HG03139 (cell line): ENCODE results near the gene SLC9A2.

ENCODE experiments used
- ATAC-seq: cut with Tn5 transposase; IDR thresholded peaks from one replicate; pipeline ENCODE4 v1.9.1; 2021; ENCODE audit not compliant: unreplicated experiment

SLC9A2 gene

DNA sequence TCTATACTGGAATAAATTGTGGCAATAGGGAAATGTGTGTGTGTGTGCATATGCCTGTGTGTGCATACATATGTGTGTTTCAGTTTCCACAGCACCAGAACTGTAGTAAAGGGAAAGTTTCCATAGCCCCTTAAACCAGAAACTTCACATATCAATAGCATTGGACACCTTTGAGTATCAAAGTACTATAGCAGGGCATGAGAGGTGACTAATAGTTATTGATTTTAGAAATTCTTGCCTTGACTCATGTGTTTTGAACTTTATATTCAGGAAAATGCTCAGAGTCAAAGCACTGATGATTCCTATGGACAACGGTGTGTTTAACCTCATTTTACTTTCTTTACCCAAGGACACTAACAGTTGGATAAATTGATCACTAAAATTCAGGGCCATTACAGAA, 50.0 kb downstream of the SLC9A2 start:
- no peak for ATAC-seq

- ATAC-seq = no peak
Observed at GRCh38 chr2:102672107-102672776, 52.9 kb downstream of the SLC9A2 start.

DNA sequence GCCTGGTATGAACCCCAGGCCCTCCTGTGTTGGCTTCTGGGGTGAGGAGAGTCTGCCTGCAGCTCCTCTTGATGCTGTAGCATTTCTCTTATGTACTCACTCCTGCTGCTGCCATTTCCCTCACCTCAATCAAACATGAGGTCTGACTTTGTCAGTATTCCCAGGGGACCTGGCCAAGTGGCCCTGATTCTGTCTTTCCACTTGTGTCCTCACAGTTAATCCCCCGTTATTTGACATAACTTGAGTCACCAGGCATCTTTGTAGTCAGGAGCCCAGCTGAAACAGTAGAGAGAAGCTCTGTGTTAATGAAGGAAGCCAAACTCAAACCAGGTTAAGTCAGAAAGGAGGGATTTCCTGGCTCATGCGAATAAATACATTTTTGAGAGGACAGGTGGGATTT, 55.0 kb downstream of the SLC9A2 start:
- no peak for ATAC-seq

- ATAC-seq = no peak
Observed at GRCh38 chr2:102674836-102675235, 55.5 kb downstream of the SLC9A2 start.

DNA sequence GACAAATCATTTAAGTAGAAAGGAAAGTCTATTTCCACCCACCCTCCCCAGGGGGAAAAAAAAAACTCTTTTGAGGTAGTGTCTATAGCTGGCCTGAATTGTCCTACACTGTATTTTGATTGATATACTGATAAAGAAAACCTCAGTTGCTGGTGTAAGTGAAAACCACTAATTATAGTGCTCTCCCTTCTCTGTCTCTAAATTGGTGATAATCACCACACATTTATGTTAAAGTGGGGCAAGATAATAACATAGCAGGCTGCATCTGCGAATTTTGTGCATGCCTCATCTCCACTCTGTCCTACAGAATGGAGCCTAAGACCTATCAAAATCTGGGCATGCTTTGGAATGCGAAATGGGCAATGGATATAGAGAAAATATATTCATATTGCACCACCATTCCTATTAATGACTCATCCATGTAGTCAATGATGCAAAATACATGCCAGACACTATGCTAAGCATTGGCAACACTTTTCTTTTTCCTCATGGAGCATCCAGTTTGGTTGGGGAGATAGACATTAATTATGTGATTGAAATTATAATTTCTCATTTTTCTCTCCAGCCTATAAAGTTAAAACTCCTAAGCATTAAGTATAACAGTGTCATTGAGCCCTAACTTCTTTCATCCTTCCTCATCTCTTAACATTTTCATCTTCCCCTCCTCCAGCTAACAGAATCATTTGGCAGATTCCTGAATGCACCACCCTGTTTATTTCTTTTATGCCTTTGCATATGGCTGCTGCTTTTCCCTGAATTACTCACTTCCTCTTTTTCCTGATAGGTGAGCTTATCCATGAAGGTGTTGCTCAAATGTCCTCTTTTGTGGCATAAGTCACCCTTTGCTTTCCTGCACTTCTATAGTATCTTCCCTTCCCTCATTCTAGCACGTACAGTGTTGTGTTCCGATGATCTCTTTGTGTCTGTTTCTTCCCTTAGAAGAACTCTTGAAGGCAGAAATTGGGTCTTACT, 58.2 kb downstream of the SLC9A2 start:
- ATAC-seq = no peak

- no peak for ATAC-seq
Observed at GRCh38 chr2:102678442-102678841, 59.1 kb downstream of the SLC9A2 start.

GRCh38 chr2:102686479-102687439, 67.4 kb downstream of the SLC9A2 start:
- peak; percentile 88 for ATAC-seq

- ATAC-seq = no peak
Observed at GRCh38 chr2:102690012-102690411, 70.7 kb downstream of the SLC9A2 start.

DNA sequence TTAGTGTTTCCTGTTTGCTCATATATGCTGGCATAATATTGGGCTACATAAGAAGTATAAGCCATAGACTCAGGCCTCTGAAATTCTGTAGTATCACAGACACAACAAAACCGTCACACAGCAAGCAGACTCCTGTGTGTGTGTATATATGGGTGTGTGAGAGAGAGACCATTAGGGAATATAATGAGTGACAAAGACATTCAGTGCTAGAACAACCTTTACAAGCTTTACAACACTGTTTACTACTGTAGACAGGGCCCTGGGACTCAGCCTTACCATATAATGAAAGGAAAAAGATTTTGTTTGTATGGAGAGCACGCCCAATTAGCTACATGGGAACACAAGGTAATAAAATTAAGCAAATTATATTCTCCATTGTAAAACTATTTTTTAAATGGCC, 77.1 kb downstream of the SLC9A2 start:
- no peak for ATAC-seq

DNA sequence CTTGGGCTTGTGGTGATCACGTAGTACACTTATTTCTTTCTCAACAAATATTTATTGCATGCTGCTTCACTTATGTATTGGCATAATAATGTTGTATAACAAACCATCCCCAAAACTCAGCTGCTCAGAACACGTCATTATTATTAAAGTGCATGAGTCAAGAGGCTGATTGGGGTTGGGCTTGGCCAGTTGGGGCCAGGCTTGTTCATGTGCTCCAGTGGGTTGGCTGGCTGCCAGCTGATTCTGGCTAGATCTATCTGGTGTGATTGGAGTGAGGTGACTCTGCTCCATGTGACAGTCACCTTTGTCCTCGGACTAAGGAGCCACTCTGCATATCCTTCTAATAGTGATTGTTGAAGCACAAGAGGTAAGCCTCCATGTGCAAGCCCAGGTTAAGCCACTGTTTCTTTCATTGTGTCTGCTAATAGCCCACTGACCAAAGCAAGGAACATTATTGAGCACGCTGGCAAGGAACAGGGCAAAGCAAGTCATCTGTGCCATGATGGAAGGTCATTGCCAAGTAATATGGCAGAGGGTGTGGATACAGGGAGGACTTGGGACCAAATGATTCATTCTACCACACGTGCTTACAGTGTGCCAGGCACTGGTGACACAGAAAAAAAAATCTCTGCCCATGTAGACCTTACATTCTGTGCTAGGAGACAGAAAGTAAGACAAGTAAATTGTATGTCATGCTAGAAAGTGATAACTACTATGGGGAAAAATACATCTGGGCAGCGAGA, 79.2 kb downstream of the SLC9A2 start:
- no peak for ATAC-seq

- no peak for ATAC-seq
Observed at GRCh38 chr2:102703305-102703704, 84.0 kb downstream of the SLC9A2 start.

- ATAC-seq = no peak
Observed at GRCh38 chr2:102703748-102704147, 84.4 kb downstream of the SLC9A2 start.

- no peak for ATAC-seq
Observed at GRCh38 chr2:102704531-102704930, 85.2 kb downstream of the SLC9A2 start.

- ATAC-seq = no peak
Observed at GRCh38 chr2:102707796-102708695, 88.7 kb downstream of the SLC9A2 start.

DNA sequence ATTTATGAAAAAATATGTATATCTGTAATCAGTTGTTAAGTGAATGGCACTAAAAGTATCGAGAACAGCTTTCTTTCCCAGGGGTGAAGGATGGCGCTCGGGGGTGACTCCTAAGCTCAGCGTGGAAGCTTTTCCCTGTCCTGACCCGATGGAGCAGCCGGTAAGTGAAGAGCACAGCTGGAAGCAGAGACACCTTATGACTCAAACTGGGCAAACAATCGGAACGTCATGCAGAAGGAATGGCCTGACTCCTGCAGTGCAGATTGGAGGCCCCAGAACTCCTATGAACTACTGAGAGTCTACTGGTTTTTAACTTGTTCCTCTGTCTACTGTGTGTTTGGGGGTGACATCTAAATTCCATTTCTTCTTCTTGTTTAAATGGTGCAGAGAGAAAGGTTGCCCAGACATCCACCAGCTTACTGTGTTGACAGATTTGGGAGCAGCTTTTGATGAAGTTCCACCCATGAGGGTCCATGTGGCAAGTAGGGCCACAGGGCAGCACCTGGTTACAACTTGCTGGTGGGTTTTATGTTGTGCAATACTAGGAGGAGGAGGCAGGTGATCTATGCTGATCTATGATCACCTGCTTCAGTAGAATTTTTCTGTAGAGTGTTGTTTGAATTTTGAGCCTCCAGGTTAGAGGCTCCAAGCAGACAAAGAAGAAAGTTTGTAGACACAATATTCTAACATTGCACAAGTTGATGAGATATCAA, 89.7 kb downstream of the SLC9A2 start:
- ATAC-seq = no peak

- no peak for ATAC-seq
Observed at GRCh38 chr2:102717308-102718018, 98.1 kb downstream of the SLC9A2 start.

DNA sequence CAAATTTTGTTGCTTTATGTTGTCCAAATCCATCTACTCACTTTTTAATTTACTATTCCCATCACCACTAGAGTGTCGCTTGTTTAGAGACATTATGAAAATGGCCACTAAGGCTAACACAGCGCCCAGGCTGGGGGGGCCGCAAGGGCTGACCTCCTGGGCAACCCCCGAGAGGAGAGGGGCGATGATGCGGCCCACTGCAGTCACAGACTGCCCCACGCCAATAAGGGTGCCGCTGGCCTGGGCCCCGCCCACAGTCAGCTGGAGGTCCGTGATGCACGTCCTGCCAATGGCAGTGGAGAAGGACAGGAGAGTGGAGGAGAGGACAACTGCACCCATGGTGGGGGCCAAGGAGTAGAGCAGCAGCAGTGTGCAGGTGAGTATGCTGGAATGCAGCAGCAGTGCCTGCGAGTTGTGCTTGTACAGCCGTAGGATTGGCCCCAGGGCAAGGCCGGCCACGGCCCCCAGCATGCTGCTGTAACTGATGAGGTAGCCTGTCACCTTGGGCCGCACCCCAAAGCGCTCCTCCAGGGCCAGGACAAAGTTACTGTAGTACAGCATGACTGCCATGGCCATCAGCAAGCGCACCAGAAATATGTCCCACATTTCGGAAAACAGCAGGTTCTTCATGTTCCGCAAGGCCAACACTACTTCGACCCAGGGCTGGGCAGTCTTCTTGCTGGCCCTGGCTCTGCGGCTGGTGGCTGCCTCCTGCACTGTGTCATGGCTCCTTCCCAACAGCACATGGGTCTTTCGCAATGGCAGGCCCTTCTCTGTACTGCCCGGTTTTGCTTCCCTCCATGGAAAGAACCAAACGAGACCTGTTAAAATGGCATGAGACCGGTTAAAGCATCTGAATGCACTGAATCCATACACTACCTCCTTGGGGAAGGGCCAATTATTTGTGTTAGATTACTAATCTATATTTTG, 99.3 kb downstream of the SLC9A2 start:
- ATAC-seq = no peak
